Adrenal gland (tissue), 5 donors: ENCODE data around the gene TRIM38.

Source experiments
- POLR2A ChIP-seq, 2 donors: fragments of 450-650 bp; IDR thresholded peaks; one replicate each; pipeline ENCODE4 v1.6.1; 2017; ENCODE audit warnings: antibody characterized with exemption in 2 of 2, mild to moderate bottlenecking in 2 of 2, moderate library complexity in 1 of 2
- TF ChIP-seq, protein P1 (sequence below), 6 experiments: fragments of 450-650 bp in 4 of 6; fragments of 200-600 bp in 2 of 6; sonication (generic) in 1 of 6; IDR thresholded peaks; 1 replicate in 5 of 6; 2 replicates in 1 of 6; pipeline versions ENCODE4 v1.5.1 to v1.8.0; 2016 to 2021; ENCODE audit warnings: antibody characterized with exemption in 6 of 6, mild to moderate bottlenecking in 2 of 6, moderate library complexity in 1 of 6
- donor health status: DM: no; HTN: no; CAD: no.

GRCh38 chr6:25981568-25982263 lies 19.1 kb downstream of the TRIM38 start:
- TF ChIP-seq, protein P1, sequence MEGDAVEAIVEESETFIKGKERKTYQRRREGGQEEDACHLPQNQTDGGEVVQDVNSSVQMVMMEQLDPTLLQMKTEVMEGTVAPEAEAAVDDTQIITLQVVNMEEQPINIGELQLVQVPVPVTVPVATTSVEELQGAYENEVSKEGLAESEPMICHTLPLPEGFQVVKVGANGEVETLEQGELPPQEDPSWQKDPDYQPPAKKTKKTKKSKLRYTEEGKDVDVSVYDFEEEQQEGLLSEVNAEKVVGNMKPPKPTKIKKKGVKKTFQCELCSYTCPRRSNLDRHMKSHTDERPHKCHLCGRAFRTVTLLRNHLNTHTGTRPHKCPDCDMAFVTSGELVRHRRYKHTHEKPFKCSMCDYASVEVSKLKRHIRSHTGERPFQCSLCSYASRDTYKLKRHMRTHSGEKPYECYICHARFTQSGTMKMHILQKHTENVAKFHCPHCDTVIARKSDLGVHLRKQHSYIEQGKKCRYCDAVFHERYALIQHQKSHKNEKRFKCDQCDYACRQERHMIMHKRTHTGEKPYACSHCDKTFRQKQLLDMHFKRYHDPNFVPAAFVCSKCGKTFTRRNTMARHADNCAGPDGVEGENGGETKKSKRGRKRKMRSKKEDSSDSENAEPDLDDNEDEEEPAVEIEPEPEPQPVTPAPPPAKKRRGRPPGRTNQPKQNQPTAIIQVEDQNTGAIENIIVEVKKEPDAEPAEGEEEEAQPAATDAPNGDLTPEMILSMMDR (IDR thresholded peaks at IDR 0.05) = no peak
- no peak for TF ChIP-seq POLR2A (IDR thresholded peaks at IDR 0.05)
